Activated naive CD4-positive, alpha-beta T cell treated with anti-CD3 and anti-CD28 coated beads, Interleukin-2, amount 50 U/mL, for 24 hours (primary cell): ENCODE results near the gene MEG3.

ENCODE experiments used
- H3K27ac Mint-ChIP-seq: one replicate; pipeline ENCODE4 v1.8.0; 2021; ENCODE audit warnings: mild to moderate bottlenecking, mixed read lengths
- H3K27me3 Mint-ChIP-seq: one replicate; pipeline ENCODE4 v1.8.0; 2021; ENCODE audit warnings: mixed read lengths
- H3K36me3 Mint-ChIP-seq: one replicate; pipeline ENCODE4 v1.8.0; 2021; ENCODE audit warnings: mixed read lengths
- H3K4me1 Mint-ChIP-seq: one replicate; pipeline ENCODE4 v1.8.0; 2021; ENCODE audit warnings: mixed read lengths
- H3K4me3 Mint-ChIP-seq: one replicate; pipeline ENCODE4 v1.8.0; 2021; ENCODE audit warnings: mild to moderate bottlenecking, mixed read lengths
- H3K9me3 Mint-ChIP-seq: one replicate; pipeline ENCODE4 v1.8.0; 2021; ENCODE audit warnings: mixed read lengths

The MEG3 gene

DNA sequence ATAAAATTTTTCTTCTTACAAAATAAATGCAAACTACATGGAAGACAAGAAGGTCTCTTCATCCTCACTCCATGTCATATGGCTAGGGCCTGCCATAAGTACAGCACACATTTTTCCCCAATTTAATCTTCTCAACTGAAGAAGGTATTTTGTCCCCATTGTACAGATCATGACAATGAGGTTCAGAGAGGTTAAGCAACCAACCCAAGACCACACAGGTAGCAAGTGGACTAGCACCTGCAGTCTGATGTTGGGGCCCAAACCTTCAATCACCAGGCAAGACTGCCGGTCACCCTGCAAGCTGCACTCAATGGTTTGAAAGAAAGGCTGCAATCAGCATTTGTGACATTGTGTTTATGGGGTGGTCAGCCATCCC, 6.5 kb upstream of the MEG3 start:
- H3K4me3 Mint-ChIP-seq, result no peak overlapping the region
- H3K9me3 Mint-ChIP-seq, result no peaks in the 10 kb centered on the region
- H3K4me1 Mint-ChIP-seq, result no peaks in the 10 kb centered on the region
- H3K27ac Mint-ChIP-seq, result no peak overlapping the region
- no peaks in the 10 kb centered on the region for H3K36me3 Mint-ChIP-seq
- H3K27me3 Mint-ChIP-seq, result peaks cover 9% of the 10 kb centered on the region

DNA sequence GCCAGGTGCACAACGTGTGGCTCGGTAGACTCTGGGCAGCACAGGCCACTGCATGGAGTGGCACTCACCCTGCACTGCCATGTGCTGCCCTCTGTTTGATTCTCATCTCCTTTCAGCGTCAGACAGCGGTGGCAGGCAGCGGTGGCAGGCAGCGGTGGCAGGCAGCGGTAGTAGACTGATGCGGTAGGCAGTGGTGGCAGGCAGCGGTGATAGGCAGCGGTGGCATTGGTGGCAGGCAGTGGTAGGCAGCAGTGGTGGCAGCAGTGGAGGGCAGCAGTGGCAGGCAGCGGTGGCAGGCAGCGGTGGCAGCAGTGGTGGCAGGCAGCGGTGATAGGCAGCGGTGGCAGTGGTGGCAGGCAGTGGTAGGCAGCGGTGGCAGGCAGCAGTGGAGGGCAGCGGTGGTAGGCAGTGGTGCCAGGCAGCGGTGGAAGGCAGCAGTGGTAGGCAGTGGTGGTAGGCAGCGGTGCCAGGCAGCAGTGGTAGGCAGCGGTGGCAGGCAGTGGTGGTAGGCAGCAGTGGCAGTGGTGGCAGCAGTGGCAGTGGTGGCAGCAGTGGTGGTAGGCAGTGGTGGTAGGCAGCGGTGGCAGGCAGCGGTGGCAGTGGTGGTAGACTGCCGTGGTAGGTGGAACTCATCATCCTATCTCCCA, 6.0 kb upstream of the MEG3 start:
- peaks cover 13% of the 10 kb centered on the region for H3K27me3 Mint-ChIP-seq
- no peaks in the 10 kb centered on the region for H3K36me3 Mint-ChIP-seq
- no peak overlapping the region for H3K4me3 Mint-ChIP-seq
- H3K27ac Mint-ChIP-seq, result no peak overlapping the region
- H3K4me1 Mint-ChIP-seq, result no peaks in the 10 kb centered on the region
- H3K9me3 Mint-ChIP-seq, result no peaks in the 10 kb centered on the region

DNA sequence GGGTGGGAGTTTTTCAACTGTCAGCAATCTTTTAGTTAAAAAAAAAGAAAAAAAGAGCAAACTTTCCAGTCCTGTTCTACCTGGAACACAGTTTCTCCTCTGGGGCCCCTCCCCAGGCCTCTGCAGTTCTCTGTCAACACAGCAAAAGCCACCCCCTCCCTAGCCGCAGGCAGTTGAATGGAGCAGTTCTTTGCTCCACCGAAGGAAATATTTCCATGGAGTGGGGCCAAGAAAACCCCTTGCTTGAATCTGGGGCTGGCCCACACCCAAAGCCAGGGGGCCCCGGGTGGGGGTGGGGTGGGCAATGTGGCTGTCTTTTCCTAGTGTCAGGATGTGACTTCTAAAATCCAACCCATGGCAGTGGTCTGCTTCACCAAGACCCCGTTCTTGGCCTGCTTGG, 5.0 kb upstream of the MEG3 start:
- no peaks in the 10 kb centered on the region for H3K36me3 Mint-ChIP-seq
- no peak overlapping the region for H3K27ac Mint-ChIP-seq
- peaks cover 14% of the 10 kb centered on the region for H3K27me3 Mint-ChIP-seq

GRCh38 chr14:100822013-100822412, 3.9 kb upstream of the MEG3 start:
- no peak overlapping the region for H3K27ac Mint-ChIP-seq
- peaks cover 14% of the 10 kb centered on the region for H3K27me3 Mint-ChIP-seq

More for the DNA sequence above, 5.0 kb upstream of the MEG3 start:
- Mint-ChIP-seq H3K9me3 (no peaks in the 10 kb centered on the region), H3K4me1 (no peaks in the 10 kb centered on the region), H3K4me3 (no peak overlapping the region)

DNA sequence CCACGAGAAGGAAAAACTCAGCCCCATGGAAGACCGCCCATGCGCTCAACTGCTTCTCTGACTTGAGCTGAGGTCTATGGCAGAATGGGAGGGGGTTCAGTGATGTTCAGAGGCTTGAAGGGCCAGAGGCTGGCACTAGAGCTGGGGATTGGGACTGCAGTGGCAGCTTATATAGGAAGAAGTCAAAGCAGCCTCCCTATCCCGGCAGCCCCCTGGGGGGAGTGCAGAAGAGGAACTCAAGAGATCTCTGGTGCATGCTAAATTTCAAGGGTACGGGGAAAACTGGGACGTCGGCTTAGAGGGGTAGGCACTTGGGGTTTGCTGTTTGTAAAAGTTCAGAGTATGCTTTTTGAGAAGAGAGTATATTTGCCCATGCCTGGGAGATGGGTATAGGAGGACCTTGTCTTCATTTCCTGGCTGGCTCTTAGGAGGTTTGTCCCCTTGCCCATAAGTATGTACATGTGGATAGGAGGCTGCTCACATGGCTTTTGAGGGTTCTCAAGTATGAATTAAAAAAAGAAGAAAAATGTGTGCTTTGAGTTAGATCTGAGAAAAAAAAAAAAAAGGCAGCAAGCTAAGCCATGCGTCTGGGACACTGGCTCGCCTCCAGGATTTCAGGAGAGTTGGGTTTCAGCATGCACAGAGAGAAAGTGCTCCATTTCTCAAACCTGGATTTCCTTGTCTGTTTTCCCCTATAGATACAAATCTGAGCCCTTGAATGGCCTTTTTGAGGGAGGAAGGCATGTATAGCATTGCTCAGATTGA, 3.2 kb upstream of the MEG3 start:
- no peak overlapping the region for H3K4me3 Mint-ChIP-seq
- H3K4me1 Mint-ChIP-seq, result no peaks in the 10 kb centered on the region
- no peaks in the 10 kb centered on the region for H3K9me3 Mint-ChIP-seq
- peaks cover 4% of the 10 kb centered on the region for H3K36me3 Mint-ChIP-seq
- H3K27ac Mint-ChIP-seq, result no peak overlapping the region
- H3K27me3 Mint-ChIP-seq, result peaks cover 19% of the 10 kb centered on the region

More at GRCh38 chr14:100822013-100822412, 3.9 kb upstream of the MEG3 start:
- H3K4me1 Mint-ChIP-seq, result no peaks in the 10 kb centered on the region
- H3K9me3 Mint-ChIP-seq, result no peaks in the 10 kb centered on the region
- no peaks in the 10 kb centered on the region for H3K36me3 Mint-ChIP-seq
- no peak overlapping the region for H3K4me3 Mint-ChIP-seq

GRCh38 chr14:100823413-100824080, 2.4 kb upstream of the MEG3 start:
- Mint-ChIP-seq H3K36me3 (peaks cover 4% of the 10 kb centered on the region), H3K9me3 (no peaks in the 10 kb centered on the region), H3K27ac (no peak overlapping the region), H3K4me3 (no peak overlapping the region), H3K27me3 (peaks cover 19% of the 10 kb centered on the region), H3K4me1 (no peaks in the 10 kb centered on the region)

GRCh38 chr14:100824091-100824551, 1.8 kb upstream of the MEG3 start:
- peaks cover 19% of the 10 kb centered on the region for H3K27me3 Mint-ChIP-seq
- H3K4me1 Mint-ChIP-seq, result no peaks in the 10 kb centered on the region
- no peak overlapping the region for H3K4me3 Mint-ChIP-seq
- H3K9me3 Mint-ChIP-seq, result no peaks in the 10 kb centered on the region
- H3K36me3 Mint-ChIP-seq, result peaks cover 4% of the 10 kb centered on the region
- no peak overlapping the region for H3K27ac Mint-ChIP-seq

DNA sequence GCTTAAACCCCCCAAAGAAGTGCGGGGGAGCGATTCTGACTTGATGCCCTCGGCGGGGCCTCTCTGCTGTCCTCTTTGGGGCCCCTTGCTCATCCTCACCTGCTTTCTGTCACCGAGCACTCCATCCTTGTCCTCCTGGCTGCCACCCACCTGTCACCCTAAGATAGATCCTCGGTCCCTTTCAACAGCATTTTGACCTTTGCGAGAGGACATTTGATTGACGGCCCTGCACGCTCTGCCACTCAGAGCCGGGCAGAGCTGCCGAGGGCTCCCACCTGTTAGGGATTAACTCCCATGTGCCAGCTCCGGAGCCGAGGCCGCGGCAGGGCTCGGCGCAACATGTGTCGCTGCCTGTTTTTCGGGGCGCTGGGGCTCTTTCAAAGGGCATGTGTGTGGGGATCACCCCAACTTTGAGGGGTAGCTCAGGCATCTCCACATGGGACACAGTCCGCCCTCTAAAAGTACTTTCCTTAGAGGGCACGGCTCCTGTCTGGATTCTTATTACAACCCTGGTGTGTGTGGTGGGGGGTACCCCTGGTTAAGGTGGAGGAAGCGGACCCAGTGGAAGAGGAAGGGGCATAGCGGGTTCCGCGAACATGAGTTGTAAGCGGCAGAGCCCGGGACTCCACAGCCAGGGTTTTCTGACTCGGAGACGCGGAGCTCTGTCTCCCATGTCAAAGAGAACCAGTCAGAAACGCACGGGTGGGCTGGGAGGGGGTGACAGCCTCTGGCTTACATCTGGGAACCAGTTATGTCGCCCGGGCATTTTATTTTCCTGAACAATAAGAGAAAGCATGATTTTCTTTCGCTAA, 811 bp upstream of the MEG3 start:
- no peak overlapping the region for H3K4me3 Mint-ChIP-seq
- H3K4me1 Mint-ChIP-seq, result no peaks in the 10 kb centered on the region
- peaks cover 4% of the 10 kb centered on the region for H3K36me3 Mint-ChIP-seq
- H3K27ac Mint-ChIP-seq, result no peak overlapping the region
- H3K9me3 Mint-ChIP-seq, result no peaks in the 10 kb centered on the region
- peaks cover 24% of the 10 kb centered on the region for H3K27me3 Mint-ChIP-seq

DNA sequence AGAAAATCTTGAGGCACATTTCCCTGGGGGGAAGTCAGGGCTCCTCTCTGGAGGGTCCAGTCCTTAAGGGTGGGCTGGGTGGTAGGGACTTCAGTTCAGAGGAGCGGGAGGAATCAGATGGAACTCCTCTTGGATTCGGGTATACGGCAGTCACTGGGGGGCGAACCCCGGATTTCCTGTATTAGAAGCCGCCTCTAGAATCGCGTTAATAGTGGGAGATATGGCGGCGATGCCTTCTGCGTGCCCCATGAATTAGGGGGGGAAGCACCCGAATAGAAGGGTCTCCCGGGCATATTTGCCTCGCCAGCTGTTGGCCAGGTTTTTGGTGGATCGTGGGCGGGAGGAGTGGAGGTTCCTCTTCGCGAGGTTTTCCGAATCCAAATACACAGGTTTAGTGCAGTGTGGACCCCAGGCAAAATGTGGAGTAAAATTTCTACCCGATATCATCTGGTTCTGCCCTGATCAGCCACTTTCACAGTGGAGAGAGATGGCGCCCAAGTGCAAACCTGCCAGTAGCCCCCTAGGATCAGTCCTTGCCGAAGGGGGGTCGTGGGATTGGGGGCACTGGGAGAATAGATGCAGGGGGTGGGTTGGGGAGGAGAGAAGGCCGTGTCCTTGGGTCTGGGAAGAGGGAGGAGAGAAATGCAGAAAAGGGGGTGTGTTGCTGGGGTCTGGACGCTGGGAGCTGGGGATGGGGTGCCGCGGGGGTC, 628 bp downstream of the MEG3 start:
- Mint-ChIP-seq H3K4me3 (no peak overlapping the region), H3K36me3 (peaks cover 4% of the 10 kb centered on the region)

DNA sequence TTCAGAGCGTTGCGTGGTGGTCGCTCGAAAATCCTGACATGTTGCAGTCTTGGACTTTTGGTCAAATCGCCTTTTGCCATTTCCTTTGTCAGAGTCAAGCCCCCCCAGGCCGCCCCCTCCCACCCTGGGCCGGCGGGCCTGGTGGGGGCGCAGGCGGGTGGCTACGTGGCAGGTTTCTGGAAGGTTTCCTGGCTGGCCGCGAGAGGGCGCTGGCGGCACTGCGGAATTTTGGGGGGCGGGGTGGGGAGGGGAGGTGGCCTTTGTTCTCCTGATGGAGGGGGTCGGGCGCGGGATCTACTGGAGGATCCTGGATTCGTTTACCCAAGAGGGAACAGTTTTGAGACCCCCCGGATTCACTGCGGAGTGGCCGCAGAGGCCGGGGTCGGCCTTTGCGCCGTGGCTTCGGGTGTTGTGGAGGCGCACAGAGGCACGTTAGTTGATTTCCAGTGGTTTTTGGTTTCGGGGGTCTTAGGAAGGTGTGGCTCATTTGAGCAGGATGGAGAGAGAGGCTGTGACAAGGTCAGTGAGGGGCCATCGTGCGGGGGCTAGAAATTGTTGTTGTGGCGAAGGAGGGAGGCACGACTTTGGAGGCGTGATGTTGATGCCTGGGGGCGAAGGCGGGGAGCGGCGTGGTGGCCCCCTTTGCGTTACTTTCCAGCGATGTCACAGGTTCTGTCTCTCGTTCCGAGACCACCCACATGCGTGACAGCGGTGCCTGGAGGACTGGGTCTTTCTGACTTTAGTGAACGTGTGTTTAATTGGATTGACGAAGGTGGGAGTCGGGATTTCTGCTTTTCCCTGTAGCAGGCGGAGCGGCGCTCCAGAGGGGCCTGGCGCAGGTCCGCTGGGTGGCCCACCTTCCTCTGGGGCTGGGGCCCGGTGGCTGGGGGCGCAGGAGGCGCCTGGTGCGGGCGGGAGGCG, 1.4 kb downstream of the MEG3 start:
- Mint-ChIP-seq H3K27me3 (peaks cover 23% of the 10 kb centered on the region), H3K9me3 (no peaks in the 10 kb centered on the region), H3K27ac (peak overlapping the region; percentile 30), H3K4me1 (no peaks in the 10 kb centered on the region), H3K36me3 (peaks cover 4% of the 10 kb centered on the region), H3K4me3 (no peak overlapping the region)

More for the DNA sequence above, 628 bp downstream of the MEG3 start:
- Mint-ChIP-seq H3K4me1 (no peaks in the 10 kb centered on the region), H3K9me3 (no peaks in the 10 kb centered on the region), H3K27ac (no peak overlapping the region), H3K27me3 (peaks cover 24% of the 10 kb centered on the region)

- Mint-ChIP-seq H3K36me3 (peaks cover 4% of the 10 kb centered on the region), H3K4me1 (no peaks in the 10 kb centered on the region), H3K27ac (no peak overlapping the region), H3K27me3 (peaks cover 18% of the 10 kb centered on the region), H3K9me3 (no peaks in the 10 kb centered on the region), H3K4me3 (no peak overlapping the region)
Observed at GRCh38 chr14:100828031-100828769, 2.3 kb downstream of the MEG3 start.

DNA sequence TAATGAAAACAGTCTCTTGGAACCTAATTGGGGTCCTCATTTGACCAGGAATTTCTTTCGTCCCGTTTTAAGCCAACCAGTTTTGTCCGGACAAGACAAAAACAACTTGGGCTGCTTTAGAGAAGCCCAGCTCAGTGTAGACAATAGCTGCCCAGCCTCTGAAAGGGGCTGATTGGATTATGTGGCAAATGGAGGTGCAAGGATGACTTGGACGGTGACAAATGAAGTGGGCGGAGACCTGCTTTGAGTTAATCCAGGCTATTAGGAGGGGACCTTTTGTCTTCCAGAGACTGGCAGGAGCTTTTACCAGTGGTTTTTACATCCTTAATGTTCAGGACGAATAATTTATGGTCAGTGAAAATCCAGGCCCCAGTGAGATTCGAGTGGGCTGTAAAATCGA, 4.8 kb downstream of the MEG3 start:
- Mint-ChIP-seq H3K27ac (no peak overlapping the region), H3K27me3 (peaks cover 11% of the 10 kb centered on the region), H3K36me3 (peaks cover 4% of the 10 kb centered on the region), H3K9me3 (no peaks in the 10 kb centered on the region), H3K4me1 (no peaks in the 10 kb centered on the region), H3K4me3 (no peak overlapping the region)

- Mint-ChIP-seq H3K27ac (no peak overlapping the region), H3K9me3 (no peaks in the 10 kb centered on the region), H3K27me3 (peaks cover 9% of the 10 kb centered on the region), H3K4me3 (no peak overlapping the region), H3K36me3 (peaks cover 2% of the 10 kb centered on the region), H3K4me1 (no peaks in the 10 kb centered on the region)
Observed at GRCh38 chr14:100832311-100832960, 6.5 kb downstream of the MEG3 start.
